ENCODE data around the gene KIF3B. TPM values are rescaled to one million over a fixed set of nuclear protein-coding genes. Genes with fewer than 3 reads are reported as not detected.

The KIF3B gene
- total and polyA plus RNA-seq, 10 of the 15 experiments (the other 5 are each of a cell fraction or from before 2014, with no cell fraction given), result 7.4 to 37.3 (median 25.9) TPM

DNA sequence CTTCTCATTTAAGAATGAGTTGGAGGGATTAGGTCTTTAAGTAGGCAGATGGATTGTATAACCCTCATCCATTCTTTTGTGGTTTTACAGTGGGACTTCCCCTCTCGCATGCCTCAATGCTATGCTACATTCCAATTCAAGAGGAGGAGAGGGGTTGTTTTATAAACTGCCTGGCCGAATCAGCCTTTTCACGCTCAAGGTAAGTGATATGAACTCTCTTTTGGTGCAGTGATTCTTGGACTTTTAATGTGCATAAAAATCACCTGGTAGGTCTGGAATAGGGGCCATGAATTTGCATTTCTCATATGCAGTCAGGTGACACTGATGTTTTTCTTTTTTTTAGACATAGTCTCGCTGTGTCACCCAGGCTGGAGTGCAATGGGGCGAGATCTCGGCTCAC, 91.5 kb downstream of the KIF3B start:
- no peak for DNase-seq (ENCODE audit: low read depth, low spot score)
- ChIA-PET SMC1A (ENCODE audit: uncharacterized antibody, unreplicated experiment) (interaction anchor here (0.7 to 2.8 kb wide), 3 partner anchors 10 to 17 kb away, joined by 3 to 9 read pairs (median 6); no protein-coding TSS in a partner anchor), POLR2A (no interaction called here), CTCF (interaction anchor here (1.6 kb wide), 1 partner anchor 33 kb away, joined by 4 read pairs; no protein-coding TSS in a partner anchor), RAD21 (ENCODE audit: unreplicated experiment) (interaction anchor here (0.6 to 0.8 kb wide), 3 partner anchors 65 to 327 kb away, joined by 3 to 4 read pairs (median 4); no protein-coding TSS in a partner anchor)
- no peak overlapping the region for H2AFZ ChIP-seq (ENCODE audit: control insufficient read depth, low read depth, low read length)
- FAIRE-seq, result no peak
- in situ Hi-C loops (cut with MboI), result no loop called here
- H3K27ac ChIP-seq (ENCODE audit: control insufficient read depth, insufficient read depth), result no peak overlapping the region
- peaks cover 58% of the 10 kb centered on the region for H3K79me2 ChIP-seq (ENCODE audit: control insufficient read depth, insufficient read depth, low read length)
- intact Hi-C loops (cut with micrococcal nuclease; ENCODE audit: unreplicated experiment), result no loop called here
- peaks cover 35% of the 10 kb centered on the region for H3K4me1 ChIP-seq (ENCODE audit: control insufficient read depth, insufficient read depth, low read length)
- H3K27me3 ChIP-seq (replicated peaks in 1 of 2; ENCODE audit: control insufficient read depth in 2 of 2, insufficient read depth in 2 of 2, low read length in 1 of 2), result no peaks in the 10 kb centered on the region
- H3K9ac ChIP-seq (ENCODE audit: control insufficient read depth, insufficient read depth, low read length), result no peak overlapping the region
- peak overlapping the region; percentile 15; the same call in 1 of the 2 replicates for H3K4me3 ChIP-seq
- TF ChIP-seq POLR2AphosphoS5 (IDR thresholded peaks at IDR 0.05; ENCODE audit: low read length) (no peak), RAD21 (IDR thresholded peaks at IDR 0.05; ENCODE audit: insufficient read depth, low read depth, low read length) (no peak), ZNF384 (IDR thresholded peaks at IDR 0.05; ENCODE audit: borderline replicate concordance, low read depth, low read length) (peak; percentile 42; the same call in 1 of the 2 replicates), RUNX3 (IDR thresholded peaks at IDR 0.05; ENCODE audit: low read length) (peak; percentile 75), ZZZ3 (IDR thresholded peaks at IDR 0.05; ENCODE audit: control insufficient read depth, insufficient read length, low read depth) (no peak), SREBF1 (IDR thresholded peaks at IDR 0.05; ENCODE audit: low read length) (no peak), FOS (IDR thresholded peaks at IDR 0.05; ENCODE audit: borderline replicate concordance, extremely low read depth, insufficient read length) (no peak), BHLHE40 (IDR thresholded peaks at IDR 0.05; ENCODE audit: borderline replicate concordance in 1 of 2, low read depth in 2 of 2, low read length in 1 of 2) (peak; percentile 31 to 50; a peak in 2 of 4 replicates), RAD51 (IDR thresholded peaks at IDR 0.05) (peak; percentile 72), TCF7 (IDR thresholded peaks at IDR 0.05; ENCODE audit: borderline replicate concordance) (no peak), POU2F2 (IDR thresholded peaks at IDR 0.05; ENCODE audit: borderline replicate concordance, low read depth, low read length) (peak; percentile 44; the same call in 1 of the 3 replicates), MTA2 (IDR thresholded peaks at IDR 0.05; ENCODE audit: low read depth) (no peak)
- TF ChIP-seq, protein P1, sequence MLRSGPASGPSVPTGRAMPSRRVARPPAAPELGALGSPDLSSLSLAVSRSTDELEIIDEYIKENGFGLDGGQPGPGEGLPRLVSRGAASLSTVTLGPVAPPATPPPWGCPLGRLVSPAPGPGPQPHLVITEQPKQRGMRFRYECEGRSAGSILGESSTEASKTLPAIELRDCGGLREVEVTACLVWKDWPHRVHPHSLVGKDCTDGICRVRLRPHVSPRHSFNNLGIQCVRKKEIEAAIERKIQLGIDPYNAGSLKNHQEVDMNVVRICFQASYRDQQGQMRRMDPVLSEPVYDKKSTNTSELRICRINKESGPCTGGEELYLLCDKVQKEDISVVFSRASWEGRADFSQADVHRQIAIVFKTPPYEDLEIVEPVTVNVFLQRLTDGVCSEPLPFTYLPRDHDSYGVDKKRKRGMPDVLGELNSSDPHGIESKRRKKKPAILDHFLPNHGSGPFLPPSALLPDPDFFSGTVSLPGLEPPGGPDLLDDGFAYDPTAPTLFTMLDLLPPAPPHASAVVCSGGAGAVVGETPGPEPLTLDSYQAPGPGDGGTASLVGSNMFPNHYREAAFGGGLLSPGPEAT (IDR thresholded peaks at IDR 0.05; ENCODE audit: low read depth), result 0 out of 2 replicates have a peak, but pooled peaks have one; percentile 22
- TF ChIP-seq, protein P2, sequence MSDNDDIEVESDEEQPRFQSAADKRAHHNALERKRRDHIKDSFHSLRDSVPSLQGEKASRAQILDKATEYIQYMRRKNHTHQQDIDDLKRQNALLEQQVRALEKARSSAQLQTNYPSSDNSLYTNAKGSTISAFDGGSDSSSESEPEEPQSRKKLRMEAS (IDR thresholded peaks at IDR 0.05; ENCODE audit: low read depth, low read length), result no peak
- H3K4me2 ChIP-seq (ENCODE audit: control insufficient read depth, insufficient read depth), result peak overlapping the region; percentile 17
- WGBS (ENCODE audit: insufficient coverage, insufficient replicate concordance, low lambda C conversion rate, missing lambda C conversion rate), result 18% methylated on average over 6 of the region's 6 CpGs
- peaks cover 4 to 22% of the 10 kb centered on the region in 2 experiments for H3K36me3 ChIP-seq (ENCODE audit: control insufficient read depth in 2 of 2, insufficient read depth in 2 of 2, low read length in 1 of 2)
- peak; percentile 52 for ATAC-seq
- no peaks in the 10 kb centered on the region for H3K9me3 ChIP-seq (replicated peaks; ENCODE audit: control insufficient read depth, insufficient read depth, low read length)
- no TSS peak for BruUV-seq (replicated peaks)
- H4K20me1 ChIP-seq (ENCODE audit: control insufficient read depth, insufficient read depth), result peaks cover 3% of the 10 kb centered on the region; the same call in 1 of the 2 replicates
